Dendritic cell treated with granulocyte-macrophage colony-stimulating factor and Interleukin-4, amounts not matched to agents 40 ng/mL and 50 ng/mL, for 4 days (primary cell): ENCODE data around the gene NBPF26.
"Not testable (repeated sequence)": the region's sequence is repeated elsewhere in the genome, so short reads cannot be mapped to it uniquely, and the experiment has no call there.

Experiments
- H3K27ac Mint-ChIP-seq: one replicate; pipeline ENCODE4 v1.8.0; 2022; ENCODE audit warnings: mild to moderate bottlenecking, mixed read lengths
- H3K27me3 Mint-ChIP-seq: one replicate; pipeline ENCODE4 v1.8.0; 2022; ENCODE audit warnings: mild to moderate bottlenecking, mixed read lengths
- H3K36me3 Mint-ChIP-seq: one replicate; pipeline ENCODE4 v1.8.0; 2022; ENCODE audit warnings: low read depth, mixed read lengths
- H3K4me1 Mint-ChIP-seq: one replicate; pipeline ENCODE4 v1.8.0; 2022; ENCODE audit warnings: low read depth, mixed read lengths
- H3K4me3 Mint-ChIP-seq: one replicate; pipeline ENCODE4 v1.8.0; 2022; ENCODE audit warnings: mild to moderate bottlenecking, moderate library complexity, mixed read lengths
- H3K9me3 Mint-ChIP-seq: one replicate; pipeline ENCODE4 v1.8.0; 2022; ENCODE audit warnings: mixed read lengths
- intact Hi-C: fragments of 100-400 bp; cut with micrococcal nuclease; formaldehyde crosslinking; loops from one replicate; pipeline ENCODE4 v1.15.0; 2022

Gene NBPF26

GRCh38 chr1:120723715-120724402 lies at the start of gene NBPF26:
NBPF26 (plus strand) TSS chr1:120723945.
- H3K9me3 Mint-ChIP-seq, H3K36me3 Mint-ChIP-seq, H3K27me3 Mint-ChIP-seq, H3K4me1 Mint-ChIP-seq, intact Hi-C loops: not testable (repeated sequence)
- Mint-ChIP-seq H3K27ac (peak within 1 kb of the TSS; percentile 20), H3K4me3 (peak within 1 kb of the TSS; percentile 69)

- H3K9me3 Mint-ChIP-seq, H3K4me1 Mint-ChIP-seq, H3K27me3 Mint-ChIP-seq, H3K4me3 Mint-ChIP-seq, H3K27ac Mint-ChIP-seq, H3K36me3 Mint-ChIP-seq, intact Hi-C loops: not testable (repeated sequence)
Measured at GRCh38 chr1:120680106-120680819, 43.5 kb upstream of the NBPF26 start.

- H3K27ac Mint-ChIP-seq, H3K9me3 Mint-ChIP-seq, H3K36me3 Mint-ChIP-seq, H3K4me1 Mint-ChIP-seq, H3K27me3 Mint-ChIP-seq, intact Hi-C loops, H3K4me3 Mint-ChIP-seq: not testable (repeated sequence)
Measured at GRCh38 chr1:120680938-120681337, 42.8 kb upstream of the NBPF26 start.

- intact Hi-C loops, result not testable (repeated sequence)
Measured at GRCh38 chr1:120684397-120684796, 39.3 kb upstream of the NBPF26 start.

GRCh38 chr1:120685622-120686021 lies 38.1 kb upstream of the NBPF26 start:
- H3K4me3 Mint-ChIP-seq, intact Hi-C loops, H3K4me1 Mint-ChIP-seq, H3K27me3 Mint-ChIP-seq, H3K9me3 Mint-ChIP-seq, H3K27ac Mint-ChIP-seq, H3K36me3 Mint-ChIP-seq: not testable (repeated sequence)

More at GRCh38 chr1:120684397-120684796, 39.3 kb upstream of the NBPF26 start:
- H3K36me3 Mint-ChIP-seq, H3K4me3 Mint-ChIP-seq, H3K27ac Mint-ChIP-seq, H3K27me3 Mint-ChIP-seq, H3K9me3 Mint-ChIP-seq, H3K4me1 Mint-ChIP-seq: not testable (repeated sequence)

- H3K4me1 Mint-ChIP-seq, H3K36me3 Mint-ChIP-seq, H3K9me3 Mint-ChIP-seq, H3K27me3 Mint-ChIP-seq, H3K4me3 Mint-ChIP-seq, intact Hi-C loops, H3K27ac Mint-ChIP-seq: not testable (repeated sequence)
Measured at GRCh38 chr1:120687250-120687649, 36.5 kb upstream of the NBPF26 start.

GRCh38 chr1:120700807-120701562 lies 22.8 kb upstream of the NBPF26 start:
- H3K36me3 Mint-ChIP-seq, H3K9me3 Mint-ChIP-seq, H3K4me3 Mint-ChIP-seq, H3K4me1 Mint-ChIP-seq, H3K27me3 Mint-ChIP-seq, H3K27ac Mint-ChIP-seq, intact Hi-C loops: not testable (repeated sequence)

GRCh38 chr1:120723358-120723714 lies 409 bp upstream of the NBPF26 start:
- H3K36me3 Mint-ChIP-seq, H3K4me3 Mint-ChIP-seq, H3K27me3 Mint-ChIP-seq, H3K9me3 Mint-ChIP-seq, H3K27ac Mint-ChIP-seq, intact Hi-C loops, H3K4me1 Mint-ChIP-seq: not testable (repeated sequence)

GRCh38 chr1:120724507-120724906 lies 762 bp downstream of the NBPF26 start:
- H3K27me3 Mint-ChIP-seq, H3K36me3 Mint-ChIP-seq, H3K9me3 Mint-ChIP-seq, intact Hi-C loops, H3K4me1 Mint-ChIP-seq: not testable (repeated sequence)
- H3K27ac Mint-ChIP-seq, result peak overlapping the region; percentile 20
- H3K4me3 Mint-ChIP-seq, result peak overlapping the region; percentile 69

- H3K4me3 Mint-ChIP-seq, intact Hi-C loops, H3K9me3 Mint-ChIP-seq, H3K4me1 Mint-ChIP-seq, H3K36me3 Mint-ChIP-seq, H3K27me3 Mint-ChIP-seq, H3K27ac Mint-ChIP-seq: not testable (repeated sequence)
Measured at GRCh38 chr1:120728811-120729210, 5.1 kb downstream of the NBPF26 start.

GRCh38 chr1:120769090-120769489 lies 45.3 kb downstream of the NBPF26 start:
- intact Hi-C loops, H3K9me3 Mint-ChIP-seq: not testable (repeated sequence)

GRCh38 chr1:120805452-120805851 lies 81.7 kb downstream of the NBPF26 start:
- H3K27ac Mint-ChIP-seq, intact Hi-C loops, H3K27me3 Mint-ChIP-seq, H3K4me3 Mint-ChIP-seq, H3K9me3 Mint-ChIP-seq, H3K4me1 Mint-ChIP-seq, H3K36me3 Mint-ChIP-seq: not testable (repeated sequence)

More at GRCh38 chr1:120769090-120769489, 45.3 kb downstream of the NBPF26 start:
- not testable (repeated sequence) for H3K27ac Mint-ChIP-seq, H3K4me1 Mint-ChIP-seq, H3K36me3 Mint-ChIP-seq, H3K27me3 Mint-ChIP-seq, H3K4me3 Mint-ChIP-seq

GRCh38 chr1:120811822-120812221 lies 88.1 kb downstream of the NBPF26 start:
- intact Hi-C loops, H3K36me3 Mint-ChIP-seq, H3K9me3 Mint-ChIP-seq, H3K27me3 Mint-ChIP-seq, H3K4me3 Mint-ChIP-seq, H3K27ac Mint-ChIP-seq, H3K4me1 Mint-ChIP-seq: not testable (repeated sequence)

GRCh38 chr1:120825051-120825450 lies 101.3 kb downstream of the NBPF26 start:
- intact Hi-C loops, H3K4me1 Mint-ChIP-seq, H3K27ac Mint-ChIP-seq, H3K27me3 Mint-ChIP-seq, H3K9me3 Mint-ChIP-seq, H3K36me3 Mint-ChIP-seq, H3K4me3 Mint-ChIP-seq: not testable (repeated sequence)
